KMS-11 (cell line): Measurements from ENCODE around the gene GIGYF2.

ENCODE experiments used
- H2AFZ ChIP-seq: fragments of 200-600 bp; sonication (generic); 2 replicates; pipeline ENCODE4 v1.6.1; 2016; ENCODE audit warnings: antibody characterized with exemption, mixed run types, low read depth
- H3K27ac ChIP-seq: fragments of 200-600 bp; sonication (generic); 2 replicates; pipeline ENCODE4 v1.6.1; 2016; ENCODE audit warnings: mild to moderate bottlenecking, mixed run types
- H3K27me3 ChIP-seq: fragments of 200-600 bp; sonication (generic); 2 replicates; pipeline ENCODE4 v1.6.1; 2017; ENCODE audit warnings: mild to moderate bottlenecking, low read depth, mixed run types, moderate library complexity; ENCODE audit not compliant: insufficient read depth
- H3K36me3 ChIP-seq: fragments of 200-600 bp; sonication (generic); 2 replicates; pipeline ENCODE4 v1.6.1; 2017; ENCODE audit warnings: mild to moderate bottlenecking, mixed run types; ENCODE audit not compliant: insufficient read depth
- H3K4me1 ChIP-seq: fragments of 200-600 bp; sonication (generic); 2 replicates; pipeline ENCODE4 v1.6.1; 2016; ENCODE audit warnings: mild to moderate bottlenecking, low read depth, mixed run types; ENCODE audit not compliant: poor library complexity, severe bottlenecking
- H3K4me2 ChIP-seq: fragments of 200-600 bp; sonication (generic); 2 replicates; pipeline ENCODE4 v1.7.0; 2016; ENCODE audit warnings: mild to moderate bottlenecking, mixed run types
- H3K4me3 ChIP-seq: fragments of 200-600 bp; sonication (generic); IDR thresholded peaks from 2 replicates; pipeline ENCODE4 v1.6.1; 2017; ENCODE audit warnings: low read depth, low read length, mixed read lengths; ENCODE audit not compliant: insufficient read depth
- H3K79me2 ChIP-seq: fragments of 200-600 bp; sonication (generic); 2 replicates; pipeline ENCODE4 v1.6.1; 2016; ENCODE audit warnings: low read depth, mixed run types; ENCODE audit not compliant: insufficient read depth
- H3K9ac ChIP-seq: fragments of 200-600 bp; sonication (generic); 2 replicates; pipeline ENCODE4 v1.6.1; 2016; ENCODE audit warnings: mild to moderate bottlenecking, mixed run types
- H4K20me1 ChIP-seq: fragments of 200-600 bp; sonication (generic); 2 replicates; pipeline ENCODE4 v1.6.1; 2016; ENCODE audit warnings: mild to moderate bottlenecking, mixed run types; ENCODE audit not compliant: insufficient read depth
- TF ChIP-seq, protein P1 (sequence below): fragments of 200-600 bp; sonication (generic); conservative IDR thresholded peaks from 2 replicates; pipeline ENCODE4 v1.6.1; 2017; ENCODE audit warnings: low read depth, mild to moderate bottlenecking, antibody characterized with exemption, low read length, moderate library complexity, mixed read lengths

The GIGYF2 gene

DNA sequence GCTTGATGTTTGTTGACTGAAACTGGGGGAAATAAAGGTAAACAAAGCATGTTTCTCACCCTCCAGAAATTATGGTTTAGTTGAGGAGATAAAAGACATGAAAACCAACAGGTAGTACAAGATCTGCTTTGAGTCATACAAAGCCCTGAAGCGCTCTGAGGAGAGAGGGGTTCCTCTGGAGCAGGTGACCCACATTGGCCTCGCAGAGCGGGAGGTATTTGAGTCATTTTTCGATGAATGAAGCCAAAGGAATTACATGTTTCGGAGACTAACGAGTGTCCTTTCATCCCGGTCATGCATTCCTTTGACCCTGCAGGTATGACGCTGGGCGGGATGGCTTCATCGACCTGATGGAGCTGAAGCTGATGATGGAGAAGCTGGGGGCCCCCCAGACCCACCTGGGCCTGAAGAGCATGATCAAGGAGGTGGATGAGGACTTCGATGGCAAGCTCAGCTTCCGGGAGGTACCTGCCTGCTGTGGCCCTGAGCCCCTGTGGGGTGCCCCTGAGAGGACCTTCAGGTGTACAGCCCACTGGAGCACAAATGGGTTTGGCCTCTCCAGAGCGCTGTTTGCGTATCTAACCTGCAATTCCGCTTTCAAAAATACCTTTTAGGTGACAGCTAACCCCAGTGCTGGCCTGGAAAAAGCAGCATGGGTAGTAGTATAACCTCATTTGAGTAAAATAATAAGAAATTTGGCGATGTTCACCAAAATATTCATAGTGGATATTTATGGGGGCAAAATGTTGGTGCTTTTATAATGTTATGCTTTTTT, 34.5 kb upstream of the GIGYF2 start:
- Histone ChIP-seq H3K4me2 (no peak overlapping the region), H3K4me3 (no peak overlapping the region), H3K27ac (no peak overlapping the region), H3K36me3 (no peaks in the 10 kb centered on the region), H3K4me1 (peaks cover 4% of the 10 kb centered on the region), H2AFZ (no peak overlapping the region), H3K79me2 (no peaks in the 10 kb centered on the region), H4K20me1 (no peaks in the 10 kb centered on the region), H3K9ac (no peak overlapping the region), H3K27me3 (no peaks in the 10 kb centered on the region)
- TF ChIP-seq, protein P1, sequence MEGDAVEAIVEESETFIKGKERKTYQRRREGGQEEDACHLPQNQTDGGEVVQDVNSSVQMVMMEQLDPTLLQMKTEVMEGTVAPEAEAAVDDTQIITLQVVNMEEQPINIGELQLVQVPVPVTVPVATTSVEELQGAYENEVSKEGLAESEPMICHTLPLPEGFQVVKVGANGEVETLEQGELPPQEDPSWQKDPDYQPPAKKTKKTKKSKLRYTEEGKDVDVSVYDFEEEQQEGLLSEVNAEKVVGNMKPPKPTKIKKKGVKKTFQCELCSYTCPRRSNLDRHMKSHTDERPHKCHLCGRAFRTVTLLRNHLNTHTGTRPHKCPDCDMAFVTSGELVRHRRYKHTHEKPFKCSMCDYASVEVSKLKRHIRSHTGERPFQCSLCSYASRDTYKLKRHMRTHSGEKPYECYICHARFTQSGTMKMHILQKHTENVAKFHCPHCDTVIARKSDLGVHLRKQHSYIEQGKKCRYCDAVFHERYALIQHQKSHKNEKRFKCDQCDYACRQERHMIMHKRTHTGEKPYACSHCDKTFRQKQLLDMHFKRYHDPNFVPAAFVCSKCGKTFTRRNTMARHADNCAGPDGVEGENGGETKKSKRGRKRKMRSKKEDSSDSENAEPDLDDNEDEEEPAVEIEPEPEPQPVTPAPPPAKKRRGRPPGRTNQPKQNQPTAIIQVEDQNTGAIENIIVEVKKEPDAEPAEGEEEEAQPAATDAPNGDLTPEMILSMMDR, result no peak

DNA sequence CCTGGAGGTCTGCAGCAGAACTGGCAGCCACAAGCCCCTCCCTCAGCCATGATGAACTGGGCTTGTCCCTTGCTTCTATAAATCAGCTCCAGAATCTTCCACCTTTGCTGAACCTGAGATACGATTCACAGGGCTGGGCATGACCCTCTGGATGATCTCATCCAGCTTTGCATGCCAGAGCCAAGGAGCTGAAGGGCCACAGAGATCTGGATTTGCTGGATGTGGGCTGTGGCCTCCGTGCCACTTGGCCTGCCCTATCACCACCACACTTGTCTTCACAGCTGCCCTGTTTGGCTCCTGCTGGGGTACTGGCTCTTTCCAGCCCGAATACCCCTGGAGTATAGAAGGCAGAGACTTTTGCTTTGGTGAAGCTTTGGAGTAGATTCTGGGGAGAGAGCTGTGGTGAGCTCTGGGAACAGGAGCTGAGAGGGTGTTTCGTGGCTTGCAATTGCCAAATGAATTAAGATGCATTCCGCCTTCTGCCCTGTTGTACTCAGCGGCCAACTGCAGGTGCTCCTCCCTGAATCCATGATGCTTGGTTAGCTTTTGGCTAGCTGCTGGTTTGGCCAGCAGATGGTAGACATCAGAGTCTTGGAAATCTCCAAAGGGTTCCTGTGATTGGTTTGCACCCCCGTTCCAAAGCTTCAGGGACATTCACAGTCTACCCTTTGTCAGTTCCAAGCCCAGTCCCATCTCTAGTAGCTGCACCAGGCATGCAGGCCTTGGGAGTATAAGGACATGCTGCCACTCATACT, 30.9 kb upstream of the GIGYF2 start:
- H3K36me3 ChIP-seq, result no peaks in the 10 kb centered on the region

DNA sequence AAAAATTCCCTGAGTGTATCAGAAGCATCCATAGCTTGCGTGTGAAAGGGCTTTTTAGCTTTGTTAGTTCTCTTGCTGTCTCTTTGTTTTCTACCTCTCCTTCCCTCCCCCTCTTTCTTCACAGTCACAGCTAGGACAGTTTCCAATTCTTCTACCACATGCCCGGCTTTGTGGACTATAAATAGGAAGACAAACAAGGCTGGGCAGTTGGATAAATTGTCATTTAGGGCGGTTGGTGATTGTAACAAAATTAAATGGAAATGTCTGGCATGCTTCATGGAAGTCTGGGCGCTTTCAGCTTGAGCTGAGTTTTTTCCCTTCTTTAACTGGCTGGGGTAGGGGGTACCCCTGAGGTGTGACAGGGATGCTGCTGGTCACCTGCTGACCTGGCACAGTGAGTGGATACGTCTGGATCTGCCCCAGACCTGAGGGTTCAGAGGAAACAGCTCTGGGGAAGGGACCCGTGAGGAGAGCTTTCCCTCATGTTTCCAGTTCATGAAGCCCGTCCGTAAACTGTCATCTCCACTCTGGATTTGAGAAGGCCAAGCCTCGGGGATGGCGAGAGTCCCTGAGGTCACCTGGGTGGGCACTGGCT, 29.0 kb upstream of the GIGYF2 start:
- H3K4me3 ChIP-seq, result no peak overlapping the region
- H4K20me1 ChIP-seq, result no peaks in the 10 kb centered on the region
- H2AFZ ChIP-seq, result no peak overlapping the region
- H3K9ac ChIP-seq, result no peak overlapping the region
- H3K4me1 ChIP-seq, result no peaks in the 10 kb centered on the region
- H3K79me2 ChIP-seq, result no peaks in the 10 kb centered on the region
- no peaks in the 10 kb centered on the region for H3K27me3 ChIP-seq
- H3K36me3 ChIP-seq, result no peaks in the 10 kb centered on the region
- H3K4me2 ChIP-seq, result no peak overlapping the region
- TF ChIP-seq, protein P1, result no peak
- H3K27ac ChIP-seq, result no peak overlapping the region

More for the DNA sequence above, 30.9 kb upstream of the GIGYF2 start:
- H3K27me3 ChIP-seq, result no peaks in the 10 kb centered on the region
- H3K27ac ChIP-seq, result no peak overlapping the region
- TF ChIP-seq, protein P1, result no peak
- H3K4me3 ChIP-seq, result no peak overlapping the region
- H3K4me1 ChIP-seq, result no peaks in the 10 kb centered on the region
- H3K9ac ChIP-seq, result no peak overlapping the region
- no peak overlapping the region for H3K4me2 ChIP-seq
- no peaks in the 10 kb centered on the region for H4K20me1 ChIP-seq
- no peak overlapping the region for H2AFZ ChIP-seq
- H3K79me2 ChIP-seq, result no peaks in the 10 kb centered on the region

DNA sequence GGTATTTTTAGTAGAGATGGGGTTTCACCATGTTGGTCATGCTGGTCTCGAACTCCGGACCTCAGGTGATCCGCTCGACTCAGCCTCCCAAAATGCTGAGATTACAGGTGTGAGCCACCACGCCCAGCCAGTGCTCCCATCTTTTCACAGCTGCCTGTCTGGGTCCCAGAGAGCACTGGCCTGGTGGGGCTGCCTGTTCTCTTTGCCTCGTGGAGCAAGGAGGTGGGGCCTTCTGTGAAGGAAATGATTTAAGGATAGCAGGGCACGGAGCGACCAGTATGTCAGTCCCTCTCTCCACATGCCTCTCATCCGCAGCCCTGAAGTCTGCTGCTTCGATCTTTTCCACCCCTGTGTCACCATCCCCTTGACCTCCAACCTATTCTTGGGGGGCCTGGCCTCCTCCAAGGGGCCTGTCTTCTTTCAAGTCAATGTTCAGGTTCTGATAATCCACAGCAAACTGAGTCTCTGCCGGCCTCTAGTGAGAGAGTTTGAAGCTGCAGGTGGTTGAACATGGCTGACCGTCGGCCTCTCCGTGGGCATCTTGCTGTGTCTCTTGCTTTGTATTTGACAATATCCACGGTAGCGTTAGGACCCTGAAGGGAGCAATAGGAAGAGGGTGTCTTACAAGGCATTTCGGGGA, 28.2 kb upstream of the GIGYF2 start:
- no peak overlapping the region for H3K9ac ChIP-seq
- no peaks in the 10 kb centered on the region for H3K79me2 ChIP-seq
- no peak overlapping the region for H3K27ac ChIP-seq
- no peak overlapping the region for H3K4me3 ChIP-seq
- H2AFZ ChIP-seq, result no peak overlapping the region
- no peaks in the 10 kb centered on the region for H3K36me3 ChIP-seq
- no peaks in the 10 kb centered on the region for H3K4me1 ChIP-seq
- no peak overlapping the region for H3K4me2 ChIP-seq
- H4K20me1 ChIP-seq, result no peaks in the 10 kb centered on the region
- TF ChIP-seq, protein P1, result no peak
- no peaks in the 10 kb centered on the region for H3K27me3 ChIP-seq
